NB4 (cell line): ENCODE data around the gene KIF13A.

Experiments used
- POLR2A ChIP-seq: IDR thresholded peaks from 2 replicates; pipeline ENCODE4 v1.6.1; 2011; ENCODE audit warnings: mild to moderate bottlenecking; ENCODE audit not compliant: insufficient read length; ENCODE audit errors: extremely low read depth
- TF ChIP-seq, protein P1 (sequence below): IDR thresholded peaks from one replicate; pipeline ENCODE4 v1.5.1; 2012; ENCODE audit warnings: low read depth, low read length
- TF ChIP-seq, protein P2 (sequence below): IDR thresholded peaks from 2 replicates; pipeline ENCODE4 v1.6.1; 2011; ENCODE audit warnings: low read depth, low read length

- TF ChIP-seq, protein P1, sequence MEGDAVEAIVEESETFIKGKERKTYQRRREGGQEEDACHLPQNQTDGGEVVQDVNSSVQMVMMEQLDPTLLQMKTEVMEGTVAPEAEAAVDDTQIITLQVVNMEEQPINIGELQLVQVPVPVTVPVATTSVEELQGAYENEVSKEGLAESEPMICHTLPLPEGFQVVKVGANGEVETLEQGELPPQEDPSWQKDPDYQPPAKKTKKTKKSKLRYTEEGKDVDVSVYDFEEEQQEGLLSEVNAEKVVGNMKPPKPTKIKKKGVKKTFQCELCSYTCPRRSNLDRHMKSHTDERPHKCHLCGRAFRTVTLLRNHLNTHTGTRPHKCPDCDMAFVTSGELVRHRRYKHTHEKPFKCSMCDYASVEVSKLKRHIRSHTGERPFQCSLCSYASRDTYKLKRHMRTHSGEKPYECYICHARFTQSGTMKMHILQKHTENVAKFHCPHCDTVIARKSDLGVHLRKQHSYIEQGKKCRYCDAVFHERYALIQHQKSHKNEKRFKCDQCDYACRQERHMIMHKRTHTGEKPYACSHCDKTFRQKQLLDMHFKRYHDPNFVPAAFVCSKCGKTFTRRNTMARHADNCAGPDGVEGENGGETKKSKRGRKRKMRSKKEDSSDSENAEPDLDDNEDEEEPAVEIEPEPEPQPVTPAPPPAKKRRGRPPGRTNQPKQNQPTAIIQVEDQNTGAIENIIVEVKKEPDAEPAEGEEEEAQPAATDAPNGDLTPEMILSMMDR = no peak
- TF ChIP-seq POLR2A = no peak
- TF ChIP-seq, protein P2, sequence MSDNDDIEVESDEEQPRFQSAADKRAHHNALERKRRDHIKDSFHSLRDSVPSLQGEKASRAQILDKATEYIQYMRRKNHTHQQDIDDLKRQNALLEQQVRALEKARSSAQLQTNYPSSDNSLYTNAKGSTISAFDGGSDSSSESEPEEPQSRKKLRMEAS = no peak
Observed at GRCh38 chr6:17859846-17860245, 127.6 kb downstream of the KIF13A start.
